NCI-H748 treated with DMSO at 0.1 percent for 48 hours (cell line): ENCODE measurements around the gene SMIM9.

ENCODE experiments used
- DNase-seq: peaks from one replicate; lab custom pipeline; 2025; lab: John Stamatoyannopoulos, UW

SMIM9 gene

GRCh38 chrX:154780968-154781367 lies 53.5 kb downstream of the SMIM9 start:
- no peak for DNase-seq

GRCh38 chrX:154779261-154779660 lies 55.2 kb downstream of the SMIM9 start:
- no peak for DNase-seq

- DNase-seq: no peak
Measured at GRCh38 chrX:154776753-154777152, 57.7 kb downstream of the SMIM9 start.

- no peak for DNase-seq
Measured at GRCh38 chrX:154775419-154776349, 58.8 kb downstream of the SMIM9 start.

- DNase-seq: no peak
Measured at GRCh38 chrX:154774622-154775021, 59.8 kb downstream of the SMIM9 start.
